ENCODE measurements around the gene SYTL3.

DNA sequence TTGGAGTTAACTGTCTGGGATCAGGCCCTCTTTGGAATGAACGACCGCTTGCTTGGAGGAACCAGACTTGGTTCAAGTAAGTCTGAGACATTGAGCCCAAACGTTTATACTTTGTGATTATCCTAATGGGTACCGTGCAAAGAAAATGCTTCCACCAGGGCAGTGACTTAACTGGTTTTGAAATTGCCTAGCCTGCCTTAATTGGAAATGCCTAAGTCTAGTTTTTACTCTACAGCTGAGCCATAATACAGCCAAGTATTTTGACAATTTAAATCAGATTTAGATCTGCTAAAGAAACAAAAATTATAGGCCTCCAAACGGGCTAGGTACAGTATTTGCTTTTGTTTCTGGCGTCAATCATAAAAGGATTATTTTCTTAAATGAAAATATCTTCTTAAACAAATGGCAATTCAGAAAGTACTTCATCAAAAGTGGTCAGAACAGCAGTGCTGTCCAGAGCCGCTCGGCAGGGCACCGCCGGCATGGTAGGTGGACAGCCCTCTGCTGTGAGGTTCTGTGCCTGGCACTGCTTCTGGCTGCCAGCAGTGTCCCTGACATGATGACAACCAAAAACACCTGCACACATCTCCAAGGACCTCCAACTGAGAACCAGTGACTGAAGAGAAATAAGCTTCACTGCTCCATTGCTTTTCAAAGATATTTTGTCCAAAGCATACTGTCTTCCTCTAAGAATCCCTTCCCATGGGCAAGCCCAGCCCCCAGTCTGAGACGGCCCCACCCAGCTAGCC is 113.8 kb downstream of the SYTL3 start:
- TF ChIP-seq POLR2AphosphoS5 (IDR thresholded peaks at IDR 0.05) = no peak
- TF ChIP-seq, protein P1, sequence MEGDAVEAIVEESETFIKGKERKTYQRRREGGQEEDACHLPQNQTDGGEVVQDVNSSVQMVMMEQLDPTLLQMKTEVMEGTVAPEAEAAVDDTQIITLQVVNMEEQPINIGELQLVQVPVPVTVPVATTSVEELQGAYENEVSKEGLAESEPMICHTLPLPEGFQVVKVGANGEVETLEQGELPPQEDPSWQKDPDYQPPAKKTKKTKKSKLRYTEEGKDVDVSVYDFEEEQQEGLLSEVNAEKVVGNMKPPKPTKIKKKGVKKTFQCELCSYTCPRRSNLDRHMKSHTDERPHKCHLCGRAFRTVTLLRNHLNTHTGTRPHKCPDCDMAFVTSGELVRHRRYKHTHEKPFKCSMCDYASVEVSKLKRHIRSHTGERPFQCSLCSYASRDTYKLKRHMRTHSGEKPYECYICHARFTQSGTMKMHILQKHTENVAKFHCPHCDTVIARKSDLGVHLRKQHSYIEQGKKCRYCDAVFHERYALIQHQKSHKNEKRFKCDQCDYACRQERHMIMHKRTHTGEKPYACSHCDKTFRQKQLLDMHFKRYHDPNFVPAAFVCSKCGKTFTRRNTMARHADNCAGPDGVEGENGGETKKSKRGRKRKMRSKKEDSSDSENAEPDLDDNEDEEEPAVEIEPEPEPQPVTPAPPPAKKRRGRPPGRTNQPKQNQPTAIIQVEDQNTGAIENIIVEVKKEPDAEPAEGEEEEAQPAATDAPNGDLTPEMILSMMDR (IDR thresholded peaks at IDR 0.05) = no peak

Data from suprapubic skin (tissue), 3 donors.